GM12801 (cell line): Measurements from ENCODE around the gene PRR15L.

Experiments used
- TF ChIP-seq, protein P1 (sequence below): IDR thresholded peaks from one replicate; pipeline ENCODE4 v1.5.1; 2011; ENCODE audit warnings: control low read depth; ENCODE audit not compliant: insufficient read length; ENCODE audit errors: extremely low read depth

The PRR15L gene

GRCh38 chr17:48001197-48001596 is 43.5 kb upstream of the PRR15L start:
- TF ChIP-seq, protein P1, sequence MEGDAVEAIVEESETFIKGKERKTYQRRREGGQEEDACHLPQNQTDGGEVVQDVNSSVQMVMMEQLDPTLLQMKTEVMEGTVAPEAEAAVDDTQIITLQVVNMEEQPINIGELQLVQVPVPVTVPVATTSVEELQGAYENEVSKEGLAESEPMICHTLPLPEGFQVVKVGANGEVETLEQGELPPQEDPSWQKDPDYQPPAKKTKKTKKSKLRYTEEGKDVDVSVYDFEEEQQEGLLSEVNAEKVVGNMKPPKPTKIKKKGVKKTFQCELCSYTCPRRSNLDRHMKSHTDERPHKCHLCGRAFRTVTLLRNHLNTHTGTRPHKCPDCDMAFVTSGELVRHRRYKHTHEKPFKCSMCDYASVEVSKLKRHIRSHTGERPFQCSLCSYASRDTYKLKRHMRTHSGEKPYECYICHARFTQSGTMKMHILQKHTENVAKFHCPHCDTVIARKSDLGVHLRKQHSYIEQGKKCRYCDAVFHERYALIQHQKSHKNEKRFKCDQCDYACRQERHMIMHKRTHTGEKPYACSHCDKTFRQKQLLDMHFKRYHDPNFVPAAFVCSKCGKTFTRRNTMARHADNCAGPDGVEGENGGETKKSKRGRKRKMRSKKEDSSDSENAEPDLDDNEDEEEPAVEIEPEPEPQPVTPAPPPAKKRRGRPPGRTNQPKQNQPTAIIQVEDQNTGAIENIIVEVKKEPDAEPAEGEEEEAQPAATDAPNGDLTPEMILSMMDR = no peak

DNA sequence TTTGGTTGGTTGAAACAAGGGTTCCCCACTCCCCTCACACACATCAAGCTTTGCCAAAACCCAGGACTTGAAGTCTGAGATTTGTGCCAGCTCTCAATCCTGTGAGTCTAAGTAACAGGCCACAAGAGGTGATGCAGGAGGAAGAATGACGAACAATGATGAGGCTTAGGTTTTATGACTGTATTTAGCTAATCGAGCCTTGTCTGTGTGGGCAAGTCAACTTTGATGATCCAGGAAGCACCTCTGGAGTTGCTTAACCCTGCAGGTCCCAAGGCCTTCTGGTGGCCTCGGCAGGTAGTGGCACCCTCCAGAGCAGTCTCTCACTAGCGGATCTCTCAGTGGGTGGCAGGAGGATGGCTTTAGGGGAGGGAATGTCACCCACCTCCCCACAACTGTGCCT is 41.9 kb upstream of the PRR15L start:
- TF ChIP-seq, protein P1 = no peak

DNA sequence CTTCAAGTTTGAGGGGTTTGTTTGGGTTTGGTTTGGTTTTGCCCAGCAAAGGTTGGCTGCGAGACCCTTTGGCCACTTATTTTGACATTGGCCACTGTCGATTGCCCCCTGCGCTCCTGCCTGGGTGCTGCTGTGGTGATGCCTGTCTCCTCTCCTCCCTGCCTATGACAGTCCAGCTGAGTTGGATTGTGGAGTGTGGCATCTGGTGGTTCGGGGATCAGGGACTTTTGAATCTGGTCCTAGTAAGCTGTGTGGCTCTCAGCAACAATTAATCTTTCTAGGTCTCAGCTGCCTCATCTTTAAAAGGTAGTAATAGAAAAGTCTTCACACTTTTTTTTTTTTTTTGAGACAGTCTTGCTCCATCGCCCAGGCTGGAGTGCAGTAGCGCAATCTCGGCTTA is 40.4 kb upstream of the PRR15L start:
- TF ChIP-seq, protein P1 = no peak

DNA sequence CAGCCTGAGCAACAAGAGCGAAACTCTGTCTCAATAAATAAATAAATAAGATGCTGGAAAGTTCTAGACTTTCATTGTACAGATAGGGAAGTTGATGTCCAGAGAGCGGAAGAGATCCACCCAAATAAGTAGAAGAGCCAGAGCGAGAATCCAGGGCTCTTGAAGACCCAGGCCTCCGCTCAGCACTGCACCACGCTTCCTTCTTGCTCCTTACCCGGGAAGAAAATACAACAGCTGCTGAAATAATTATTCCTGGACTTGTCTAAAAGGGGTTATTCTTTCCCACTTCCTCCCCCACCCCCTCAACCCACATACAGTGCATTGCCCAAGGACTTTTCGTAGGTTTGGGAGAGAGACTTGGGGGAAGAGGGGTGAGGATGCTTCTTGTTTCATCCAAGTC is 39.9 kb upstream of the PRR15L start:
- TF ChIP-seq, protein P1 = no peak

- TF ChIP-seq, protein P1 = no peak
Measured at GRCh38 chr17:47996201-47996600, 38.5 kb upstream of the PRR15L start.

DNA sequence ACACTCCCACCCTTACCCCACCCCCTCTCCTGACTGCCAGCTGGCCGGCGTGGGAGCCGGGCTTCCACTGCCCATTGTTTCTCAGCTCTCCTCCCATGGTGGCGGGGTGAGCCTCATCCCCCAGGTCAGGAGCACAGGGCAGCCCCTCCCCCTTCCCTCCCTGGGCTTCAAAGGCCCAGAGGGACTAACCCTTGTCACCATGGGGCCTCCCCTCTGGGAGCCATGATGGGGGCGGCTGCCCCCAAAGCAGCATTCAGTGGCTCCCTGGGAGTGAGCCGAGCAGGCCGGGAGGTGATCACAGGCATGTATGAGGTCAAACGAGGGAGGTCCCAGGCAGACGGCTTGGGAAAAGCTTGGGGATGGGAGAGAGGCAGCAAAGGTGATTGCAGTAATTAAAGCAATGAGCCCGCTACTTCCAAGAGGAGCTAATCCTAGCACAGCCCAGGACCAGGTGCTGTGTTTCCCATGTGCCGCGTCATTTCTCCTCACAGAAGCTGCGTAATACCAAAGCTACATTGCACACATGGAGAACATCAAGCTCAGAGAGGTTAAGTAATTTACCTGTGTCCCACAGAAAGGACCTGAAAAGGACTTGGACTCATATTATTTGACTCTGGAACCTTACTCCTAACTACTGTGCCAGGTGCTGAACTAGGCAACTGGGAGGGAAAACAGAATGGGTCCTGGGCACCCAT is 37.7 kb upstream of the PRR15L start:
- TF ChIP-seq, protein P1 = no peak

GRCh38 chr17:47994724-47995123 is 37.0 kb upstream of the PRR15L start:
- TF ChIP-seq, protein P1 = no peak

GRCh38 chr17:47993964-47994363 is 36.3 kb upstream of the PRR15L start:
- TF ChIP-seq, protein P1 = no peak
